ENCODE data around the gene KDM2B.

DNA sequence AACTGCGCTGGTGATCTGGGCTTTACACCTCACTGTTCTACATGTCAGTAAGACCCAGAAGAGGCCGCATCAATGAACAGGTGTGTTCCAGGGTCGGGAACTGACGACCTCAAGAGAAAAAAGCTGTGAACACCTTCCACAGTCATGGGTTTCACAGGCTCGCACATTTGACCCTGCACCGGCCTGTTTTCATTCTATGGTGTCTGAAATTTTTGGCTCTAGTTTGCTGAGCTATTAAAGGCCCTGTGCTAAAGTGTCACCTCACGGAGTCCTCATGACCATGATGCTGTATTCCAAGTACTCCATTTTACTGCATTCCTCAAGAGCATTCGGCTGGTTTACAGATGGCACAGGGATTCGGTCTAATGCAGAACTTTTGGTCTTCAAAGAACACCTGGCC is 78.9 kb downstream of the KDM2B start:
- TF ChIP-seq CTCF (IDR thresholded peaks at IDR 0.05), result no peak
- no peak for TF ChIP-seq POLR2A (IDR thresholded peaks at IDR 0.05)

Data from esophagus squamous epithelium (tissue), 4 donors.